ENCODE measurements around the gene ARHGAP42. TPM values are rescaled to one million over a fixed set of nuclear protein-coding genes. Genes with fewer than 3 reads are reported as not detected.

The ARHGAP42 gene
- polyA plus RNA-seq, 3 donors: 0.13 TPM; not detected in 2

- Mint-ChIP-seq H3K27ac (no peak overlapping the region), H3K36me3 (no peaks in the 10 kb centered on the region), H3K9me3 (no peaks in the 10 kb centered on the region), H3K27me3 (ENCODE audit: low read depth in 3 of 3) (no peaks in the 10 kb centered on the region), H3K4me3 (no peak overlapping the region), H3K4me1 (no peaks in the 10 kb centered on the region)
- no peak overlapping the region for H3K4me3 ChIP-seq (replicated peaks in 1 of 3; ENCODE audit: low read depth in 2 of 3, low read length in 3 of 3)
- H3K9ac ChIP-seq (ENCODE audit: insufficient read depth, low read length, poor library complexity, severe bottlenecking): no peak overlapping the region
- WGBS (ENCODE audit: insufficient coverage): no CpG with 5 or more reads among the region's 3 CpGs
- no peaks in the 10 kb centered on the region for H4K20me1 ChIP-seq (ENCODE audit: insufficient read depth, low read length)
- DNase-seq: no peak
- no peaks in the 10 kb centered on the region for H3K27me3 ChIP-seq (ENCODE audit: control insufficient read depth in 2 of 2, insufficient read depth in 2 of 2, low read length in 2 of 2)
- H3K27ac ChIP-seq (ENCODE audit: low read depth in 1 of 2, low read length in 2 of 2): no peak overlapping the region
- H2AFZ ChIP-seq (ENCODE audit: insufficient read depth, low read depth, low read length, poor library complexity, severe bottlenecking): no peak overlapping the region
- intact Hi-C loops (cut with micrococcal nuclease): no loop called here
- no peak overlapping the region for H3K4me2 ChIP-seq (replicated peaks; ENCODE audit: extremely low read depth, low read length, poor library complexity, severe bottlenecking)
- H3K9me3 ChIP-seq (replicated peaks in 1 of 2; ENCODE audit: control insufficient read depth in 1 of 2, insufficient read depth in 1 of 2, low read length in 2 of 2): no peaks in the 10 kb centered on the region
- H3K36me3 ChIP-seq (replicated peaks in 1 of 2; ENCODE audit: control insufficient read depth in 1 of 2, insufficient read depth in 2 of 2, low read length in 2 of 2): no peaks in the 10 kb centered on the region
- no peak for TF ChIP-seq CTCF (IDR thresholded peaks at IDR 0.05)
- H3K79me2 ChIP-seq (ENCODE audit: insufficient read depth, low read length): no peaks in the 10 kb centered on the region
- no peaks in the 10 kb centered on the region for H3K4me1 ChIP-seq (ENCODE audit: control insufficient read depth in 1 of 2, insufficient read depth in 2 of 2, low read length in 2 of 2)
Observed at GRCh38 chr11:101030015-101030414, 342.9 kb downstream of the ARHGAP42 start.

DNA sequence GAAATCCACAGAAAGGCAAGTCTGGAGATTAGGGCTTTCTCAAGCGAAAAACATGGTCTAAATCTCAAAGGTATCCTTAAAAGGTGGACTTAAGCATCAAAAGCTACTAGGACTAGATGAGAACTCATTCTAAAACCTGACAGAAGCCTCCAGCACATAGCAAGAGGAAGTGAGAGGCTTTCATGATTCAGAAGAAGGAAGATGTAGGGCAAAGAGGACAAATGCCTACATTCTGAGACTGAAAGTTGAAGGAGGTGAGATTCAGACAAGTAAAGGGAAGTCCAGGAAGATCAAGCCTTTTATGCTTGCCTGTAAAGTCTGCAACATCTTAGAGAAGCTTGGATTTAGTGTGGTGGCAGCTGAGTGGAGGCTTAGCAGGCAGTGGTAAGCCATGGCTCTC, 343.6 kb downstream of the ARHGAP42 start:
- intact Hi-C loops (cut with micrococcal nuclease): no loop called here
- Histone ChIP-seq H3K27ac (ENCODE audit: low read depth in 1 of 2, low read length in 2 of 2) (no peak overlapping the region), H3K4me2 (replicated peaks; ENCODE audit: extremely low read depth, low read length, poor library complexity, severe bottlenecking) (no peak overlapping the region), H2AFZ (ENCODE audit: insufficient read depth, low read depth, low read length, poor library complexity, severe bottlenecking) (no peak overlapping the region), H3K9ac (ENCODE audit: insufficient read depth, low read length, poor library complexity, severe bottlenecking) (no peak overlapping the region), H3K79me2 (ENCODE audit: insufficient read depth, low read length) (no peaks in the 10 kb centered on the region), H3K4me1 (ENCODE audit: control insufficient read depth in 1 of 2, insufficient read depth in 2 of 2, low read length in 2 of 2) (no peaks in the 10 kb centered on the region), H4K20me1 (ENCODE audit: insufficient read depth, low read length) (no peaks in the 10 kb centered on the region), H3K4me3 (replicated peaks in 1 of 3; ENCODE audit: low read depth in 2 of 3, low read length in 3 of 3) (no peak overlapping the region), H3K9me3 (replicated peaks in 1 of 2; ENCODE audit: control insufficient read depth in 1 of 2, insufficient read depth in 1 of 2, low read length in 2 of 2) (no peaks in the 10 kb centered on the region), H3K27me3 (ENCODE audit: control insufficient read depth in 2 of 2, insufficient read depth in 2 of 2, low read length in 2 of 2) (no peaks in the 10 kb centered on the region), H3K36me3 (replicated peaks in 1 of 2; ENCODE audit: control insufficient read depth in 1 of 2, insufficient read depth in 2 of 2, low read length in 2 of 2) (no peaks in the 10 kb centered on the region)
- Mint-ChIP-seq H3K27me3 (ENCODE audit: low read depth in 3 of 3) (no peaks in the 10 kb centered on the region), H3K9me3 (no peaks in the 10 kb centered on the region), H3K4me3 (no peak overlapping the region), H3K27ac (no peak overlapping the region), H3K36me3 (no peaks in the 10 kb centered on the region), H3K4me1 (no peaks in the 10 kb centered on the region)
- WGBS (ENCODE audit: insufficient coverage): no CpG with 5 or more reads among the region's 1 CpG
- no peak for TF ChIP-seq CTCF (IDR thresholded peaks at IDR 0.05)
- no peak for DNase-seq

All from CD14-positive monocyte (primary cell).